Activated effector memory CD4-positive, alpha-beta T cell treated with anti-CD3 and anti-CD28 coated beads, Interleukin-2, amount 50 U/mL, for 16 hours (primary cell): Measurements from ENCODE around the gene SNX4.
"Not testable (repeated sequence)": the region's sequence is repeated elsewhere in the genome, so short reads cannot be mapped to it uniquely, and the experiment has no call there.

Experiments
- DNase-seq: peaks from one replicate; pipeline ENCODE4 v3.0.0-alpha.2; 2020

Gene SNX4

GRCh38 chr3:125519678-125520562, at the start of gene SNX4:
SNX4 (minus strand) TSS chr3:125520202; CDS start chr3:125520172, 30 bp downstream.
- DNase-seq = peak; percentile 95

- no peak for DNase-seq
Measured at GRCh38 chr3:125556314-125556713, 36.3 kb upstream of the SNX4 start.

- no peak for DNase-seq
Measured at GRCh38 chr3:125552401-125552800, 32.4 kb upstream of the SNX4 start.

- DNase-seq = no peak
Measured at GRCh38 chr3:125528920-125529319, 8.9 kb upstream of the SNX4 start.

DNA sequence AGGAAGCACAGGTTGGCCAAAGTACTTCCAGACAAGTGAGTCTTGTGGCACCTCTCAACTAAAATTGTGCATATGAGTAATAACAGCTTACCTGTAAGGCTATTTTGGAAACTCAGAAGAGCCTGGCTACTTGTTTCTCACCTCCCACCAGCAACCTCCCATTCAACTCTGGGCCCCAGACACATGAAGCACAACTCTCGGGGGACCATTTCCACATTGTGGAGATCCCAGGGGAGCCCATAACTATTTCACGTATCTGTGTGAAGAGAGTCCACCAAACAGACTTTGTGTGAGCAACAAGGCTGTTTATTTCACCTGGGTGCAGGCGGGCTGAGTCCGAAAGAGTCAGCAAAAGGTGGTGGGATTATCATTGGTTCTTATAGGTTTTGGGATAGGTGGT, 5.2 kb upstream of the SNX4 start:
- no peak for DNase-seq

DNA sequence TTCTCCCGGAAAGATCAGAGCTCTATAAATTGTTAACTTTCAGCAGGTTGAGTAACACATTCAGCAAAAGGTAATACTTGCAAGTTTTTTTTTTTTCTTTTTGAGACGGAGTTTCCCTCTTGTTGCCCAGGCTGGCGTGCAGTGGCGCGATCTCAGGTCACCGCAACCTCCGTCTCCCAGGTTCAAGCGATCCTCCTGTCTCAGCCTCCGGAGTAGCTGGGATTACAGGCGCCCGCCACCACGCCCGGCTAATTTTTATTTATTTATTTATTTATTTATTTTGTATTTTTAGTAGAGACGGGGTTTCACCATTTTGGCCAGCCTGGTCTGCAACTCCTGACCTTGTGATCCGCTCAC, 539 bp upstream of the SNX4 start:
- DNase-seq = not testable (repeated sequence)

DNA sequence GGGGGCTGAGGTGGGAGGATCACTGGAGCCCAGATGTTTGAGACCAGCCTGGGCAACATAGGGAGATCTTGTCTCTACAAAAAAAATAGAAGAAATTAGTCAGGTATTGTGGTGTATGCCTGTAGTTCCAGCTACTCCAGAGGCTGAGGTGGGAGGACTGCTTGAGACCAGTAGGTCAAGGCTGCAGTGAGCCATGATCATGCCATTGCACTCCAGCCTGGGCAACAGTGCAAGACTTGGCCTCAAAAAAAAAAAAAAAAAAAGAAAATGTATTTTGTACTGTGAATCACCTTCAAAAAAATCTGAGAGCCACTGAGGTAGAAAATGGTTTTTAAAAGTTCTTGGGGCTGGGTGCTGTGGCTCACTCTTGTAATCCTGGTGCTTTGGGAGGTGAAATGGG, 4.6 kb downstream of the SNX4 start:
- no peak for DNase-seq

DNA sequence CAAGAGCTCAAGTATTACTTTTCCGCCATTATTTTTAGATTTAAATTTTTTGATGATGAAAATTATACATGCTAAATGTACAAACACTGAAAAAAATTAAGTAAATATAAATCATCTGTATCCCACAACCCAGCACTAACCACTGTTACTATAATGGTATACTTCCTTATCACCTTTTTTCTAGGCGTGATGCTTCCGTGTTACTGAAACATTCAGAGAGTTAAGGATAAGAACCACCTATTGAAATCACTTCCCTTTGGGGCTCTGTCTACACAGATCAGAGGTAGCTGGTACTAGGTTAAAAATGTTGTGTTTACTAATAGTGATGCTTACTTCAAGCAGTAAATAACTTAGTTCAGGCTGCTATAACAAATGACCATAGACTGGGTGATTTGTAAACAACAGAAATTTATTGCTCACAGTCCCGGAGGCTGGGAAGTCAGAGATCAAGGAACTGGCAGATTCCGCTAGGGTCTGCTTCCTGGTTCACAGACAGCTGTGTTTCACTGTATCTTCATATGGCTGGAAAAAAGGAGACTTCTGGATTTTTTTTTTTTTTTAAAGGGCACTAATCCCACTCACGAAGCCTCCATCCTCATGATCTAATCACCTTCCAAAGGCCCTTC, 6.4 kb downstream of the SNX4 start:
- no peak for DNase-seq

GRCh38 chr3:125512135-125512920, 7.7 kb downstream of the SNX4 start:
- DNase-seq = peak; percentile 67

GRCh38 chr3:125511420-125512118, 8.4 kb downstream of the SNX4 start:
- no peak for DNase-seq

DNA sequence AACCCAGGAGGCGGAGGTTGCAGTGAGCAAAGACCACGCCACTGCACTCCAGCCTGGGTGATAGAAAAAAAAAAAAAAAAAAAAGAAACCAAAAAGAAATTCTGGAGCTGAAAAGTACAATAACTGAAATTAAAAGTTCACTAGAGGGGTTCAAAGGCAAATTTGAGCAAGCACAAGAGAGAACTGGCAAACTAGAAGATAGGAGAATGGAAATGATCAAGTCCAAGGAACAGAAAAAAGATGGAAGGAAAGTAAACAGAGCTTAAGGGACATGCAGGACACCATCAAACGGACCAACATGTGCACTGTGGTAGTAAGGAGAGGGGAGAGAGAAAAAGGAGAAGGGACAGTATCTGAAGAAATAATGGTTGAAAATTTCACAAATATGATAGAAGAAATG, 12.9 kb downstream of the SNX4 start:
- no peak for DNase-seq

DNA sequence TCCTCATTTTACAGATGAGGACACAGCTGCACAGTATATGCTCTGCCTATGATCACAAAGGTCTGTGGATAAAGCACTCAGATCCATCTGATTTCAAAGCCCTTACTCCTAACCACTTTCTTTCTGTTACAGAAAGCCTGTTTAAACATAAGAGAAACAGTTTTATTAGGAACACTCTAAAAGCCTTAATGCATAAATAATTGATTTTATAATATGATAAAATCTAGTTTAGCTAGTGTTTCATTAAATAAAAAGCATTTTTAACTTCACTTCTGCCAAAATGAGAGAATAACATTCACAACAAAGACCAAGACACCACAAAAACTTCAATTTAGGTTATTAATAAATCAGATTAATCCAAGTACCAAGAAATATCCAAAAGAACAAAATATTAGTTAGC, 21.4 kb downstream of the SNX4 start:
- no peak for DNase-seq

DNA sequence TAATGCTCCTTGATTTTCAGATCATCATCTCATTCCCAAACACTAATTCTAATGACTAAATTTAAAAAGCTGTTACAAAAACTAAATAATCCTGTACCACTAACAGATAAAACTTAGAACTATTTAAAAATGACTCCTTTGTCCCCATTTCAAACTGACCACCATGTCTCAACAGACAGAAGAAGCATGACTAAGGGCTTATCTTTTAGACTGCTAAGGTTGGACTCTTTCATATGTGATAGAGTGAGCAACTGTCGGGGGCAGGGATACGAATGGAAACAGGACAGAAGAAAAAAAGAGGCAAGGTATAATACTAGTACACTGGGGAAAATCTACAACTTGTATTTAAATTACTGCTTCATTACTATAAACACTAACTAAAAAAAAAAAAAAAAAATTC, 23.3 kb downstream of the SNX4 start:
- DNase-seq = no peak

- DNase-seq = no peak
Measured at GRCh38 chr3:125482406-125482805, 37.6 kb downstream of the SNX4 start.

- DNase-seq = no peak
Measured at GRCh38 chr3:125481786-125482185, 38.2 kb downstream of the SNX4 start.

DNA sequence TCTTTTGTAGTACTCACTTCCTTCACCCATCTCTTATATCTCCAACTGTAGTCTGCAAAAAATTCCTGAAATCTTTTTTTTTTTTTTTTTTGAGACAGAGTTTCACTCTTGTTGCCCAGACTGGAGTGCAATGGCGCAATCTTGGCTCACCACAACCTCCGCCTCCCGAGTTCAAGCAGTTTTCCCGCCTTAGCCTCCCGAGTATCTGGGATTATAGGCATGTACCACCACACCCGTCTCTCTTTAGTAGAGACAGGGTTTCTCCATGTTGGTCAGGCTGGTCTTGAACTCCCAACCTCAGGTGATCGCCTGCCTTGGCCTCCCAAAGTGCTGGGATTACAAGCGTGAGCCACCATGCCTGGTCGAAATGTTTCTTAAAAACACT, 38.6 kb downstream of the SNX4 start:
- DNase-seq = not testable (repeated sequence)

DNA sequence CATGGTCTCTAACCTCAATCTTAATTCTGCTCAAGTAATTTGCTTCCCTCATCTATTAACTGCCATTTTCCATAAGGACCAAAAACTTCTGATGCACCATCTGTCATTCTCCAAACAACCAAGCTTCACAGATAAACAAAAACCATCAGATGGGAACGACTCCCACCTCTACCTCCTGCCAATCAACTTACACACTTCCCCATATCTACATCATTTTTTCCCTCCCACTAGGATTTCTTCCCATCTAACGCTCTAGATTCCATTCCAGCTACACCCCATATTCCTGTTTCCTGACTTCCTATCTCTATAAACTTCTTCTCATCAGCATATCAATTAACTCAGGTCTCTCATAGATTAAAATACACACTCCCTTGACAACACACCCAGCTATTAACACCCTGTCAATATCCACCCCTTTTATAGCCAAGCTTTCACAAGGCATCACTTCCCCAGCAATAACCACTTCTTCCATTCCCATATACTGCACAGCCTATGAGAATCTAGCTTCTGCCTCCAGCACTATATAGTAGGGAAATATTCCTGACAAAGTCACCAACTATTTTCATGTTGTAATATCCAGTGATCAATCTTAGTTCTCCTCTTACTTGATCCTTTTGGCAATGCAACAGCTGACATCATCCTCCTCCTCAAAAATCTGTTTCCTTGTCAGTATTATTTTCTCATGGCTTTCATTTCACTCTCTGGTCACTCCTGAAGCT, 39.2 kb downstream of the SNX4 start:
- DNase-seq = no peak

DNA sequence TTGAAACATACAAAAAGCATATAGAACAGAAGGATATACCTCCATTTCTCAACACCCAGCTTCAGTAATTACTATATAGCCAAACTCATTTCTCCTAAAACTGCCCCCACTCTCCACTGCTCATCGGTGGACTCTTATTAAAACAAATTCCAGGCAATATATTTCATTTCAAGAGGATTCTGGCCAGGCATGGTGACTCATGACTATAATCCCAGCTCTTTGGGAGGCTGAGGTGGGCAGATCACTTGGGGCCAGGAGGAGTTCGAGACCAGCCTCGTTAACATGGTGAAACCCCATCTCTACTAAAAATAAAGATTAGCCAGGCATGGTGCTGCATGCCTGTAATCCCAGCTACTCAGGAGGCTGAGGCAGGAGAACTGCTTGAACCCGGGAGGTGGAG, 40.9 kb downstream of the SNX4 start:
- DNase-seq = no peak

GRCh38 chr3:125478326-125478725, 41.7 kb downstream of the SNX4 start:
- no peak for DNase-seq

DNA sequence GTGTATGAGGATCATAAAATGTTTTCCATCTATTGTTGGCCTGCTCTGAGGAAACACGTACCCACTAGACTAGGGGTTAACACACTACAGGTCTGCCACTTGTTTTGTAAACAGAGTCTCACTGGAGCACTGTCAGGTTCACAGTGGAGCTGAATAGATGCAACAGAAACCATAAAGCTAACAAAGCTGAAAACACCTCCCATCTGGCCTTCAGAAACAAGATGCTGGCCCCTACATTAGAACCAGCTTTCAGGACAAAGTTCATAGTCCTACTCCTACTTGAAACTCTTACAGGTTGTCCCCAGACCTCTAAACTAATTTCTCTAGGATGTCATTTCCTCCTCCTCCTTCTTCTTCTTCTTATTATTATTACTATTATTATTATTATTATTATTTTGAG, 42.3 kb downstream of the SNX4 start:
- no peak for DNase-seq

- DNase-seq = no peak
Measured at GRCh38 chr3:125470671-125471070, 49.3 kb downstream of the SNX4 start.

DNA sequence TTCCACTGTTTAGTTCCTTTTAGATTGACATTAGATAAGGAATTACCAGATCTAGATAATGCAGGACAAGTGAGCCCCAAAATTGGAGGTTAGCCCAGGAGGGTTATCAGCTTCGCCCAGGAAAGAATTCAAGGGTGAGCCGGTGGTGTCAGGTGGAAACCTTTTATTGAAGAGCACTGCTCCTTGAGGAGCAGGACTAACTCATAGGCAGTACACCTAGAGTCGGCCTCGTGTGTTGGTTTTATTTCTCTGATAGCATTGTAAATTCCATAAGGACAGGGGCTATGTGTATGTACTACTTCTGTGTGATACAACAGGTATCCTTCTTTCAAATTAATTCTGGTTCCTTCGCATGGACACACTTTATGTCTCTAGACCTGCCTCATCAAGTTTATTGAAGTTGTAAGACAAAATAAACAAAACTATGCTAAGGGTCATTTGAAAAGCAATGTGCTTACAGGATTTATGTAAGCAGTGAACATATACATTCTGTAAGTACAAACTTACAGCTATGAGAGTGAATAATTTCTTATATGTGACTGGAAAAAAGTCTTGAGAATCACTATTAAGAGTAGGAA, 57.2 kb downstream of the SNX4 start:
- DNase-seq = no peak
